BJ (cell line): ENCODE data around the gene HLA-DQA2. TPM values are rescaled to one million over a fixed set of nuclear protein-coding genes. Genes with fewer than 3 reads are reported as not detected.
"Not testable (repeated sequence)": the region's sequence is repeated elsewhere in the genome, so short reads cannot be mapped to it uniquely, and the experiment has no call there.

ENCODE experiments used
- CTCF ChIA-PET: fragments of 350-600 bp; formaldehyde crosslinking; extraction: SDS; loops from one replicate; lab custom pipeline; 2021; ENCODE audit warnings: antibody characterized with exemption, inconsistent platforms; lab: Yijun Ruan, JAX
- POLR2A ChIA-PET: fragments of 300-600 bp; sonication (Branson Sonifier 250); formaldehyde crosslinking; extraction: SDS; loops from one replicate; lab custom pipeline; 2021; ENCODE audit warnings: antibody characterized with exemption; lab: Charles Lee
- DNase-seq: peaks from one replicate; pipeline ENCODE4 v3.0.0-alpha.2; 2011; ENCODE audit warnings: low read depth
- H3K27me3 ChIP-seq: 2 replicates; pipeline ENCODE4 v1.6.0; 2011; ENCODE audit warnings: low read length; ENCODE audit not compliant: control insufficient read depth, insufficient read depth
- H3K36me3 ChIP-seq: 2 replicates; pipeline ENCODE4 v1.5.1; 2011; ENCODE audit warnings: low read length; ENCODE audit not compliant: control insufficient read depth, insufficient read depth
- H3K4me3 ChIP-seq: 2 replicates; pipeline ENCODE4 v1.5.1; 2011; ENCODE audit warnings: low read depth, mild to moderate bottlenecking, control low read depth, low read length
- polyA plus RNA-seq: library from polyadenylated mRNA; depleted of rRNA; stranded (reverse); fragments of >200 nt; gene quantifications from 2 replicates; pipeline ENCODE4 v1.2.3, GENCODE V29; 2011
- TF ChIP-seq, protein P1 (sequence below): IDR thresholded peaks from 2 replicates; pipeline ENCODE4 v1.5.1; 2011; ENCODE audit warnings: low read depth, mild to moderate bottlenecking, control low read depth, inconsistent platforms, low read length, moderate library complexity; ENCODE audit not compliant: insufficient read depth

Gene HLA-DQA2
- polyA plus RNA-seq, 1 experiment, result not detected

DNA sequence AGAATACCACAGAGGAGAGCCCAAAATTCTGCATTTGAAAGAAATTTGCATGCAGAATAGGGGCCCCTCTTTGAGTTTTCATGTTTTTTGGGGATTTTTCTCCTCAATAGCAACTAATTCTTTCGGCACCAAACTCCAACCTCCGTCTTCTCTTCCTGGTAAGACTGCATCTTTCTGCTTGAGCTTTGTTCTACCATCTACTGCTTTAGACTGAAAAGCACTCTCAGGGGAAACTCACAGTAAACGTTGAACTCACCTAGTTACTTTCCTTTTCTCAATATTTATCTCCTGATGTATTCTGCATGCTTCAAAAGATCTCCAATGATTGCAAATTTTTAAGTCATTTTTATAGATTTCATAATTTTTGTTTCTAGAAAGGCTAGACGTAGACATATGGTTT, 37.8 kb upstream of the HLA-DQA2 start:
- POLR2A ChIA-PET, result no interaction called here
- no peak overlapping the region for H3K4me3 ChIP-seq
- DNase-seq, result no peak
- no peaks in the 10 kb centered on the region for H3K36me3 ChIP-seq
- CTCF ChIA-PET, result interaction anchor here (1.1 to 3.2 kb wide), 2 partner anchors 9 to 290 kb away, joined by 3 to 25 read pairs; no protein-coding TSS in a partner anchor
- H3K27me3 ChIP-seq, result no peaks in the 10 kb centered on the region
- TF ChIP-seq, protein P1, sequence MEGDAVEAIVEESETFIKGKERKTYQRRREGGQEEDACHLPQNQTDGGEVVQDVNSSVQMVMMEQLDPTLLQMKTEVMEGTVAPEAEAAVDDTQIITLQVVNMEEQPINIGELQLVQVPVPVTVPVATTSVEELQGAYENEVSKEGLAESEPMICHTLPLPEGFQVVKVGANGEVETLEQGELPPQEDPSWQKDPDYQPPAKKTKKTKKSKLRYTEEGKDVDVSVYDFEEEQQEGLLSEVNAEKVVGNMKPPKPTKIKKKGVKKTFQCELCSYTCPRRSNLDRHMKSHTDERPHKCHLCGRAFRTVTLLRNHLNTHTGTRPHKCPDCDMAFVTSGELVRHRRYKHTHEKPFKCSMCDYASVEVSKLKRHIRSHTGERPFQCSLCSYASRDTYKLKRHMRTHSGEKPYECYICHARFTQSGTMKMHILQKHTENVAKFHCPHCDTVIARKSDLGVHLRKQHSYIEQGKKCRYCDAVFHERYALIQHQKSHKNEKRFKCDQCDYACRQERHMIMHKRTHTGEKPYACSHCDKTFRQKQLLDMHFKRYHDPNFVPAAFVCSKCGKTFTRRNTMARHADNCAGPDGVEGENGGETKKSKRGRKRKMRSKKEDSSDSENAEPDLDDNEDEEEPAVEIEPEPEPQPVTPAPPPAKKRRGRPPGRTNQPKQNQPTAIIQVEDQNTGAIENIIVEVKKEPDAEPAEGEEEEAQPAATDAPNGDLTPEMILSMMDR, result no peak

DNA sequence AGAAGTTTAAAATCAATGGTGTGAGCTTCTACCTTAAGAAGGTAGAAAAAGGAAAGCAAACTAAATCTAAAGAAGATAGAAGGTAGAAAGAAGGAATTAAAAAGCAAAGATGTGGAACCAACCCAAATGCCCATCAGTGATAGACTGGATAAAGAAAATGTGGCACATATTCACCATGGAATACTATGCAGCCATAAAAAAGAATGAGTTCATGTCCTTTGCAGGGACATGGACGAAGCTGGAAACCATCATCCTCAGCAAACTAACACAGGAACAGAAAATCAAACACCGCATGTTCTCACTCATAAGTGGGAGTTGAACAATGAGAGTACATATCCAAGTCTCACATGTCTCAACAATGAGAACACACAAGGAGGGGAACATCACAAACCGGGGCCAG, 36.0 kb upstream of the HLA-DQA2 start:
- DNase-seq, result not testable (repeated sequence)

DNA sequence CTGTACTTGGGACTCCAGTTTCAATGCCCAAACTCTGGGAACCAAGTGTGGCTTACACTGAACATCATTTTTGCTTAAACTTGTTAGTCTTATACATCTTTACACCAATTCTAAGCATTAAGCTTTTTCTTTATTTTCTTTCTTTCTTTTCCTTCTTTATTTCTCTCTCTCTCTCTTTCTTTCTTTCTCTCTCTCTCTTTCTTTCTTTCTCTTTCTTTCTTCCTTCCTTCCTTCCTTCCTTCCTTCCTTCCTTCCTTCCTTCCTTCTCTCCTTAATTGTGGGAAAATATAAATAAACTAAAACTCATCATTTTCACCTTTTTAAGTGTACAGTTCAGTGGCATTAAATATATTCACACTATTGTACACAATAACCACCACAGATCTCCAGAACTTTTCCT, 31.6 kb upstream of the HLA-DQA2 start:
- no peaks in the 10 kb centered on the region; the same call in 1 of the 2 replicates for H3K27me3 ChIP-seq
- H3K36me3 ChIP-seq, result no peaks in the 10 kb centered on the region
- DNase-seq, result no peak
- ChIA-PET POLR2A (no interaction called here), CTCF (no interaction called here)
- no peak overlapping the region for H3K4me3 ChIP-seq
- TF ChIP-seq, protein P1, result no peak

More for the DNA sequence above, 36.0 kb upstream of the HLA-DQA2 start:
- H3K27me3 ChIP-seq, CTCF ChIA-PET, POLR2A ChIA-PET, H3K36me3 ChIP-seq, H3K4me3 ChIP-seq: not testable (repeated sequence)

- DNase-seq, result no peak
- H3K4me3 ChIP-seq, result no peak overlapping the region
- CTCF ChIA-PET, result no interaction called here
- no peaks in the 10 kb centered on the region; the same call in 1 of the 2 replicates for H3K27me3 ChIP-seq
- POLR2A ChIA-PET, result no interaction called here
- no peaks in the 10 kb centered on the region for H3K36me3 ChIP-seq
- TF ChIP-seq, protein P1, result no peak
Measured at GRCh38 chr6:32713241-32713640, 27.9 kb upstream of the HLA-DQA2 start.

GRCh38 chr6:32716396-32716795, 24.8 kb upstream of the HLA-DQA2 start:
- DNase-seq, result no peak
- POLR2A ChIA-PET, result no interaction called here
- no peaks in the 10 kb centered on the region; the same call in 1 of the 2 replicates for H3K27me3 ChIP-seq
- no peaks in the 10 kb centered on the region for H3K36me3 ChIP-seq
- CTCF ChIA-PET, result interaction anchor here (1.5 to 1.7 kb wide), 2 partner anchors 301 to 303 kb away, joined by 4 to 5 read pairs; no protein-coding TSS in a partner anchor
- H3K4me3 ChIP-seq, result no peak overlapping the region
- TF ChIP-seq, protein P1, result no peak

- Histone ChIP-seq H3K27me3 (peaks cover 1% of the 10 kb centered on the region; the same call in 1 of the 2 replicates), H3K4me3 (no peak overlapping the region), H3K36me3 (no peaks in the 10 kb centered on the region)
- TF ChIP-seq, protein P1, result no peak
- no peak for DNase-seq
- ChIA-PET POLR2A (no interaction called here), CTCF (no interaction called here)
Measured at GRCh38 chr6:32718879-32719278, 22.3 kb upstream of the HLA-DQA2 start.
